Esophagus muscularis mucosa (tissue), 4 donors: ENCODE data around the gene KIAA2012.

ENCODE experiments used
- CTCF ChIP-seq, 3 experiments: fragments of 200-600 bp in 2 of 3; fragments of 450-650 bp in 1 of 3; sonication (generic) in 2 of 3; IDR thresholded peaks; one replicate each; pipeline ENCODE4 v1.5.1; 2017 to 2019; ENCODE audit warnings: antibody characterized with exemption in 3 of 3, mild to moderate bottlenecking in 2 of 3, moderate library complexity in 1 of 3
- EP300 ChIP-seq: sonication (generic); formaldehyde crosslinking; IDR thresholded peaks from one replicate; pipeline ENCODE4 v1.6.1; 2017; ENCODE audit warnings: antibody characterized with exemption
- POLR2A ChIP-seq: fragments of 450-650 bp; IDR thresholded peaks from one replicate; pipeline ENCODE4 v1.6.1; 2017; ENCODE audit warnings: antibody characterized with exemption, moderate library complexity, mild to moderate bottlenecking, low read depth
- POLR2AphosphoS5 ChIP-seq, 2 donors: sonication (generic); formaldehyde crosslinking; IDR thresholded peaks; one replicate each; pipeline ENCODE4 v1.6.1; 2017; ENCODE audit warnings: antibody characterized with exemption in 2 of 2

GRCh38 chr2:202152104-202152715, 79.2 kb downstream of the KIAA2012 start:
- TF ChIP-seq POLR2A (no peak), CTCF (IDR thresholded peaks at IDR 0.05) (no peak), POLR2AphosphoS5 (IDR thresholded peaks at IDR 0.05) (no peak), EP300 (no peak)
